GM21786 (cell line): ENCODE measurements around the gene CDHR2.

Source experiments
- ATAC-seq: cut with Tn5 transposase; IDR thresholded peaks from one replicate; pipeline ENCODE4 v1.9.1; 2021; ENCODE audit not compliant: unreplicated experiment

Gene CDHR2

GRCh38 chr5:176548967-176549444, at the start of gene CDHR2:
Gene CDHR2, plus strand, starts transcription at chr5:176549342. Its CDS starts 16,011 bp downstream, at chr5:176565353.
- ATAC-seq: no peak

- no peak for ATAC-seq
These were observed 48.6 kb upstream of the CDHR2 start for GRCh38 chr5:176500511-176500910.

- ATAC-seq: no peak
These were observed 47.8 kb upstream of the CDHR2 start for GRCh38 chr5:176501333-176501732.

- no peak for ATAC-seq
These were observed 45.6 kb upstream of the CDHR2 start for GRCh38 chr5:176503496-176503895.

- no peak for ATAC-seq
These were observed 41.2 kb upstream of the CDHR2 start for GRCh38 chr5:176507911-176508310.

GRCh38 chr5:176508603-176509002, 40.5 kb upstream of the CDHR2 start:
- ATAC-seq: no peak

- no peak for ATAC-seq
These were observed 35.4 kb upstream of the CDHR2 start for GRCh38 chr5:176513788-176514187.

GRCh38 chr5:176514244-176514950, 34.7 kb upstream of the CDHR2 start:
- no peak for ATAC-seq

GRCh38 chr5:176515396-176515795, 33.7 kb upstream of the CDHR2 start:
- no peak for ATAC-seq

GRCh38 chr5:176517053-176517661, 32.0 kb upstream of the CDHR2 start:
- no peak for ATAC-seq

GRCh38 chr5:176519810-176520720, 29.1 kb upstream of the CDHR2 start:
- no peak for ATAC-seq

- no peak for ATAC-seq
These were observed 27.9 kb upstream of the CDHR2 start for GRCh38 chr5:176521286-176521685.

GRCh38 chr5:176521699-176522263, 27.4 kb upstream of the CDHR2 start:
- ATAC-seq: no peak

GRCh38 chr5:176524138-176524537, 25.0 kb upstream of the CDHR2 start:
- ATAC-seq: no peak

GRCh38 chr5:176524987-176525386, 24.2 kb upstream of the CDHR2 start:
- no peak for ATAC-seq

- ATAC-seq: no peak
These were observed 23.5 kb upstream of the CDHR2 start for GRCh38 chr5:176525677-176526076.

- ATAC-seq: no peak
These were observed 22.7 kb upstream of the CDHR2 start for GRCh38 chr5:176526462-176526861.

- no peak for ATAC-seq
These were observed 21.6 kb upstream of the CDHR2 start for GRCh38 chr5:176527246-176528222.

GRCh38 chr5:176528301-176528700, 20.8 kb upstream of the CDHR2 start:
- ATAC-seq: no peak

GRCh38 chr5:176528761-176529115, 20.4 kb upstream of the CDHR2 start:
- no peak for ATAC-seq
